HUDEP-2 (cell line): Measurements from ENCODE around the gene NECTIN1.

Experiments
- DNase-seq, 76 experiments: peaks; one replicate each; lab custom pipeline; 2025; ENCODE audit not compliant: unreplicated experiment in 76 of 76; lab: John Stamatoyannopoulos, UW

Gene NECTIN1

GRCh38 chr11:119647254-119647653 lies 81.7 kb downstream of the NECTIN1 start:
- no peak for DNase-seq

DNA sequence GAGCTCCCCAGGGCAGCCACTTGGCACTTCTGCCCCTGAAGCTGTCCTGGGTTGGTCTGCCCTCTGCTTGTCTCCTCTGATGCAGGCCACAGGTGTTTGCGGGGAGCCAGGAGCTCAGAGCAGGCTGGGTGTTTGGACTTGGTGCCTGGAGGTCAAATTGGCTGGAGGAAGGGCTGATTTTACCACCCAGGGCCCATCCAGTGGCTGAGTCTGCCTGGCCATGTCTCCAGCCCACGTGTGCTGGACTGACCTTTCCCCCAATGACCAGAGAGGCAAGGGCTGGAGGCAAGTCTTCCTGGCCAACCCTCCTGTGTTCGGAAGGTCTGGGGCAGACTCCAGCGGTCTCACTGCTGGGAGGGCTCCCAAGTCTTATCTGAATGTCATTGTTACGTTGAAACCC lies 84.0 kb downstream of the NECTIN1 start:
- no peak for DNase-seq

DNA sequence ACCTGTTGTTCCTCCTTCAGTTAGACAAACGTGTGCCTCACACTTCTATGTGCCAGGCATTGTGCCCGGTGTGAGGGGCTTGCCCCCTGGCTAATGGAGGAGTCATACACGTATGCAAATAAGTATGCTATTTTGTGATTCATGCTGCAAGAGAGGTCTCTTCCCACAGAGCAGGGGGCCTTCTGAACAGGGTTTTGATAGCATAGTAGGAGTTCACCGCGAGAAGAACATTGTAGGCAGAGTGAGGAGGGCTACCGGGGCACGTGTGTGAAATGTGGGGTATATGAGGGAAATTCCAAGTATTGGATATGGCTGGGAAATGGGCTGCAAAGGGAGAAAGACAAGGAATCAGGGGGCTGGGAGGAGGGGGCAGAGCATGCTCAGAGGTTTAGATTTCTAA lies 84.5 kb downstream of the NECTIN1 start:
- no peak for DNase-seq

- DNase-seq: no peak
Observed at GRCh38 chr11:119643876-119644225, 85.1 kb downstream of the NECTIN1 start.

- DNase-seq: peak in 2 of 76 experiments; percentile 20 to 24
Observed at GRCh38 chr11:119643212-119643875, 85.7 kb downstream of the NECTIN1 start.

DNA sequence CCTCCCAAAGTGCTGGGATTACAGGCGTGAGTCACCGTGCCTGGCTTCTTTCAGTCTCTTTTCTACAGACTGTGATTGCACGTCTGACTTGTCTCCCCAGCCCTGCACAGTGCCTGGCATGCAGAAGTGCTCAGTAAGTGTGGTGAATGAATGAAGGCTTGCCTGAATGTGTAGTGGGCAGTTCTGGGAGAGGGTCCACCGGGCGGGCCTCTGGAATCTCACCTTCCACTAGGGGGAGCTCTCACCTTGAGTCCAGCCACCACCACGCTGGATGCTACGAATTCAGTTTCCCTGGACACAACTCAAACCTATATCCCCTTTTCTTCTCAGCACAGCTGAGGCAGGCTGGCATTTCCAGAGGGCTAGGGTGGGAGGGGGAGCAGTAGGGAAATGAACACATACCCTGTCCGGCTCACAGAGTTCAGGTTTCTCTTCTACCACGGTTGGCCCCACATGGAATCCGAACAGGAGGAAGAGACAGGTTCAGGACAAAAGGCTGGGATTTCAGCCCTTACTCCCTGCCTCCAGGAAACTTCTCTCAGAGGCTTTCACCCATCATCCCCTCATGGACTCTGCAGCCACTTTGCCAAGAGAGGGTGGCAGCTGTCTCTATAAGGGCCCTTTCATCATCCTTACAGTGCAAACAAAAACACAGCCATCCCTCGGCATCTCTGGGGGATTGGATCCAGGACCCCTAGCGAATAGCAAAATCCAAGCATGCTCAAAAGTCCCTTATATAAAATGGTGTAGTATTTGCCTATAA lies 86.8 kb downstream of the NECTIN1 start:
- DNase-seq: peak in 8 of 76 experiments; percentile 4 to 14 (median 10)

- no peak for DNase-seq
Observed at GRCh38 chr11:119640541-119640940, 88.5 kb downstream of the NECTIN1 start.

GRCh38 chr11:119639642-119640205 lies 89.3 kb downstream of the NECTIN1 start:
- no peak for DNase-seq

DNA sequence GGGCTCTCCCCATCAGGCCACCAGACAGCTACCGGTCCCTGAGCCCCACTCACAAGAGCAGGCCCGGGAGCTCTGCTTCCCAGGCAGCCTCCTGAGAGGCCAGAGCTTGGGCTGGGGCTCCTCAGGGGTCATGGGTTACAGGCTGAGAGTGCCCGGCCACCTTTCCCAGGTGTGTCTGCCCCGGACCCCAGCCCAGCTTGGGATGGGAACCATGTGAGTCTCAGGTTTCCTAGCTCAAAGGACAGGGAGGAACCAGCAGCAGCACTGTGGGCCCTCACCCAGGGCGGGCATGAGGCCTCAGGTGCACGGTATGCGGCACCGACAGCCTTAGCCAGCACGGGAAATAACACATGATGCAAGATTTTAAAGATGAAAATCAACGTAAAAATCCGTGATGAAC lies 90.1 kb downstream of the NECTIN1 start:
- DNase-seq: no peak

DNA sequence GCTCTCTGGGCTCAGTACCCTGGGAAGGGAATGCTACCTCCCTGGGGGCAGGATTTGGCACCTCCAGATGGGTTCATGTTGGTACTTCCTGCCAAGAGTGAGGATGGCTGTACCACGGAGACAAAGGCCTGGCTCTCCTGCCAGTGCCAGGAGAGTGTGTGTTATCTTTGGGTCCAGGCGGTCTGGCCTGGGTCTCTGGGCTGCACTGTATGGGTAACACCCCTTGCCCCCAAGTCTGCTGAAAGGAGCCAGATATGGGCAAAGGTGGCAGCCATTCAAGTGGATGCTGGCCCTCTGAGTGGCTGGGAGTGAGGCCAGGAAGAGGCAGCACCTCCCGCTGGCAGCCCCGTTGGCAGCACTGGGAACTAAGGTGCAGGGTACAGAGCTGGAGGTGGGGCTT lies 91.5 kb downstream of the NECTIN1 start:
- peak in 66 of 76 experiments; percentile 27 to 96 (median 78) for DNase-seq

DNA sequence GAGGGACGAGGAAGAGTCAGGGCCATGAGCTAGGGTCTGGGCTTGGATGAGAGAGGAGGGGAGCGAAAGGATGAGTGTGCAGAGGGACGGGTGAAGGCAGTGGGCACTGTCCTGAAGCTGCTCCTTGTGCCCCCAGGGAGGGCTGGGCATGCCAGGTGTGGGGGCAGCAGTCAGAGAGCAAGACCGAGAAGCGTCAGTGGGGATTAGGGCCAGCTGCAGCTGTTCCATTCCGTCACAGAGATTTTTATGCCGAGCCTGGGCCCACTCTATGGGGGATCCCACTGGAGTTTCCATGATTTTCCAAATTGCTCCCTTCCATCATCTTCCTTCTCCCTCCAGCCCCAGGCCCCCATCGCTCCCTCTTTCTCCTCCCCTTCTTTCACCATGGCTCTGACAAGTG lies 93.2 kb downstream of the NECTIN1 start:
- no peak for DNase-seq

DNA sequence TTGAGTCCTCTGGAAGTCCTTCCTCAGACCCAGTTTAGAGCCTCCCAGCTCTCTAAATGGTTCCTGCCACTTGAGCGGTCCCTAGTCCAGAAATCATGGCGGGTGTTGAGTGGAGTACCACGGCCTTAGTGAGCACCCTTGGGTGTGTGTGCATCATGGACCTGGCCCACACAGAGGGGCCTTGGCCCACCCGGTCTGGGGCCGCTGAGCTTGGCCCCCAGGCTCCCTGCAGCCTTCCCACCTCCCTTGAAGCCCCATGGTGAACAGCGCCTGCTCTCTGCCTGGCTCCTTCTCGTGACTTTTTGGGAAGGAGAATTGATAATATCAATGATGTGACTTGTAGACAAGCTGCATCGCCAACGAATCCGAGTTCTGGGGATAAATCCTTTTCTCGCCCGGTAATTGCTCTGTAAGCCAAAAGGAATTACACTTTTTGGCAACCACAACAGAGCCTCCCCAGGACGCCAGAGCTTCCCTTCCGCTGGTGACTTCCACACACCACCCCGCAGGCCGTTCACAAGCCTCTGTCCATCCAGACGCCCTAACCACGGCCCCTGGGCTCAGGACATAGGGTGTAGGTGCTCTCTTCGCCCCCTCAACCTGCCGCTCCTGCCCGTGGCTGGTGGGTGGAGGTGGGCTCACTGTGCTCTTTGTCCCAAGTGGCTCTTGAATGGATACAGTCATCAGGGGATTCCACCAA lies 93.8 kb downstream of the NECTIN1 start:
- DNase-seq: no peak

- DNase-seq: no peak
Observed at GRCh38 chr11:119634301-119634700, 94.7 kb downstream of the NECTIN1 start.

GRCh38 chr11:119629834-119630624 lies 99.0 kb downstream of the NECTIN1 start:
- no peak for DNase-seq

GRCh38 chr11:119629085-119629484 lies 99.9 kb downstream of the NECTIN1 start:
- no peak for DNase-seq

DNA sequence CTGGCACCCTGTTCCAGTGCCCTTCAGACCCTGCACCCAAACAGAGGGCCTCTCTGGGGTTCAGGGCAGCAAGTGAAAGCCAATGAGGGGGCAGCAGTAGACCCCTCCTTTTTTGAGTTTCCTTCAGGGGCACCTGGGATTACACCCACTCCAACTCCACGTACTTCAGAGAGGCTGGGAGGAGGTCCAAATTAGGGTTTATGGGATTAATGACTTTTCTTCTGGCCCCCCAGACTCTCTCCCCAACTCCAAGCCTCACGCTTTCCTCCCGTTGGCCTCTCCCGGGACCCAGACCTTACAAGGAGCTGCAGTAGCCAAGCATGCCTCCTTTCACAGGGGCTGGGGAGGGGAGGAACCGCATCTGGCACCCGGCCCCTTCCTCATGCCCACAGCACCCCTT lies 101.7 kb downstream of the NECTIN1 start:
- no peak for DNase-seq

GRCh38 chr11:119626871-119627270 lies 102.1 kb downstream of the NECTIN1 start:
- no peak for DNase-seq

- no peak for DNase-seq
Observed at GRCh38 chr11:119626197-119626841, 102.7 kb downstream of the NECTIN1 start.

DNA sequence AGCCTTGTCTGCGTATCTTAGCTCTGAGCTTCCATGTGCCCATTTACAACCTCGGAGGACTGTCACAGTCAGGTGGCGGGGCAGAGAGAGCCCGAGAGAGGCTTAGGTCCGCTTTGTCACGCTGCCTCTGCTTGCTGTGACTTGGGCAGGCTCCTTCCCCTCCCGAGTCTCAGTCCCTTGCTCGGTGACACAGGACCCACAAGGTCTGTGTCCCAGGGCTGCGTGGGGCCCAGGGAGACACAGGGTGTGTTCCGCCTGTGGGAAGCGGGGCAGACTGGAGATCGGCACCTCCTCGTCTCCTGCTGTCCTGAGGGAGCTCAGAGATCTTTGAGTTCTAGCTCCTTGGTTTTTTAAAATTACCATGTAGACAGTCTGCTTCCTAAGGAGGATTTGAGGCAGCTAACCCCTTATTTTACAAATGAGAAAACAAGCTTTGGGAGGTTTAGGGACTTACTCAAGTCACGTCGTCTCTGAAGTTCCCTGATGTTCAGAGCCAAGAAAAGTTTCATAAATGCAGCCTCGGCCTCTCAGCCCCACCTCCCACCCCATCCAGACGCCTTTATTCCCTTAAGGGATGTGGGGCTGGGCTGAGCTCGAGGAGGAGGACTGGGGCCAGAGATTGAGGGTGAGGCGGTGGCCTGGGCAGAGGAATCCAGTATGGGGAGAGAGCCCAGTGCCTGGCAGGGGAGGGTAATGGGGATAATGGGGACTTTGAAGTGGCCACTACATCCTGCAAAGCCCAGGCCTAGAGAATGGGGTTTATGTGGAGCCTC lies 103.6 kb downstream of the NECTIN1 start:
- DNase-seq: no peak
